IPS-NIHi7 (cell line): Measurements from ENCODE around the gene TMEM171.
A peak's percentile ranks its signal among the peaks of the same experiment; 100 is the strongest.

Source experiments
- DNase-seq: peaks from one replicate; pipeline ENCODE4 v3.0.0; 2012; ENCODE audit warnings: mixed read lengths; ENCODE audit errors: extremely low spot score

The TMEM171 gene

DNA sequence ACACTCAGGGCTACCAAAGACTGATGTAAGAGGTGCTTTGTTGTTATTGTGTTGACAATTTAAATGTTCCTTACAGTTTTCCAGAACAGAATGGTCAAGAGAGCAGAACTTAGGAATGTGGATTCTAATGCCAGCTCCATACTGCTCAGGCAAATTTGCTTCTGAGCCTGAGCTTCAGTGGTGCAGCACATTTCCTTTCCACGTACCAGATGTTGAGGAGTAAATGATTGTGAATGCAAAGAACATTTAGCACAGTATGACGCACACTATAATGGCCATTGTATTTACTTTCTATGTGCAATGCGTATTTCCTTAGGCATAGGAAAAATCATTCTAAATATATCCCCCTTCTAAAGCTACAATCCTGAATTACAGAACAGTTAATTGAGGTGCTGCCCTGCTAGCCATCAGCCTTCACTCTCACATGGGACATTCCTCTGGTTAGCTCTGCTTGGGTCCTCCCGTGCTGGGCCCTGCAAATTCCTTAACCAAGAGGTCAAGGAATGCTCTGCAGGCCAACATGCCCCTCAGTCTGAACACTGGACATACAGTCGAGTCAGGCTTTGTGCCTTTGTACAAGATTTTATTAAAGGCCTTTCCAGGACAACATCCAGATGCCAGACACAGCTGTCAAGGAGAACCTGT, 31.5 kb downstream of the TMEM171 start:
- no peak for DNase-seq

GRCh38 chr5:73152411-73153388, 32.3 kb downstream of the TMEM171 start:
- DNase-seq = peak; percentile 59

GRCh38 chr5:73153513-73153912, 33.1 kb downstream of the TMEM171 start:
- DNase-seq = no peak

DNA sequence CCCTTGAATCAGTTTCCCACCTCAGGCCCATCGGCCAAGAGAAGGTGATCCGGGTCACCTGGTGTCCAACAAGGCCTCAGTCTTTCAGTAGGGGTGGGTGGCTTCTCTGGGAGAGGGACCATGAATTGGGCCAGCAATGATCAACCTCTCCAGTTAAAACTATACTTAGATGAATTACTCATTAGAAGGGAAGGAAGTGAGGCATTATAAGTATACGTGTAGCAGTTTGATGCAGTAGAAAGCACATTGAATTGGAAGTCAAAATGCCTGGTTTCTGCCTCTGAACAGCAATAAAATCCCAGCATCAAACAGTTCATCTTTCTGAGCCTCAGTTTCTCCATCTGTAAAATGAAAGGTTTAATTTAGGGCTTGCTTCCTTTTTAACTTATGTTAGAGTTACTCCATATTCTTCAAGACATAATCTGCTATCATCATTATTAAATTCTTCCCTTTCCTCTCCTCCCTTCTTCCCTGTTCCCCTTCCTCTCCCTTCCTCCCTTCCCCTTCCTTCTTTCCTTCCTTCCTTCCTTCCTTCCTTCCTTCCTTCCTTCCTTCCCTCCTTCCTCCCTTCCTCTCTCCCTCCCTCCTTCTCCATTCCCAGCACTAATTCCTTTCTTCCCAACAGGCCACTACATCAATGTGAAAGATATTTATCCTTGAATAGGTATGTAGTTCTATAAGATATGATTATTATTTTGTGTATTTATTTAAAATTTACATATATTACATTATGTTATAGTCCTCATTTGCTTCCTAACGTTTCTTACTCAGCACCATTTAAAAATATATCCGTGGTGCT, 34.0 kb downstream of the TMEM171 start:
- DNase-seq = no peak

- no peak for DNase-seq
These were observed 35.2 kb downstream of the TMEM171 start for GRCh38 chr5:73155271-73156222.

GRCh38 chr5:73157414-73158303, 37.3 kb downstream of the TMEM171 start:
- no peak for DNase-seq

- DNase-seq = no peak
These were observed 37.9 kb downstream of the TMEM171 start for GRCh38 chr5:73158313-73158712.

DNA sequence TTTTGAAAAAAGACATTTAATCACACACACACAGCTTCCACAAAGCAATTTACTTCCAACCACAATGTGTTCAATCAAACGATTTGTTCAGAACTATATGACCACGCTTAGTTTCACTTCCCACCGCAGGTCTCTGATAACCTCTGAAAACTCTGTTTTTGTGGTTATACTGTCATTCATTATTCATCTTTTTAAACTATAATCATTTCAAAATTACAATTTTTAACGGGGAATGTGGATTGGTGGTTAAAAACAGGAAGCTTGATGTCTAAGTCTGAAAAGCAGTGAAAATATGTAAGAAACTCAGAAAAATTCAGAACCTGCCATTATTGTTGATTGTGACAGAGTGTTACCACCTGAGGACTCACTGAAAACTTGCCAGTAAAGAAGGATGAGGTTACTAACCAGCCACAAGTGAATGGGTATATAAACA, 39.9 kb downstream of the TMEM171 start:
- no peak for DNase-seq

DNA sequence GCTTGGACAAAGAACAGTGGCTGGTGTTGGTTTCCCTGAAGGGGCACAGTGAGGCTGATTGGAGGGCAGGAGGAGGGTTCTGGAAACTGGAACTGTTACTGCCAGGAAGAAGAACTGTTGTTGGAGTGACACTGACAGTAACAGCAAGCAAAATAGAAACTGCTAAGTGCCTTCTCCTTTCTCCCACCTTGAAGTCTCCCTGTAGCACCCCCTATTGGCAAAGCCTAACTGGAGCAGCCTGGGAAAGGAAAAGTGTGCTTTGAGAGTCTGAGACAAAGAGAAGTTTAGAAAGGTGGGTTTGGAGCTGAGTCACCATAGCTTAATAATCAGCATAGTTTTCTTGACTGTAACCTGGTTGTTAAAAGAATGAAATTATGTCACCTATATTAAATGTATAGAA, 50.1 kb downstream of the TMEM171 start:
- peak; percentile 68 for DNase-seq

GRCh38 chr5:73171495-73171894, 51.1 kb downstream of the TMEM171 start:
- DNase-seq = no peak

- DNase-seq = no peak
These were observed 52.6 kb downstream of the TMEM171 start, which contains the start of gene TMEM174 for GRCh38 chr5:73172951-73173350. TMEM174 (plus strand) TSS chr5:73173193; CDS start chr5:73173244, 51 bp downstream.

- DNase-seq = no peak
These were observed 53.9 kb downstream of the TMEM171 start for GRCh38 chr5:73174100-73174815.

- no peak for DNase-seq
These were observed 55.9 kb downstream of the TMEM171 start for GRCh38 chr5:73176250-73176649.

GRCh38 chr5:73178265-73178664, 57.9 kb downstream of the TMEM171 start:
- no peak for DNase-seq

GRCh38 chr5:73179730-73180129, 59.4 kb downstream of the TMEM171 start:
- no peak for DNase-seq

GRCh38 chr5:73180566-73180965, 60.2 kb downstream of the TMEM171 start:
- DNase-seq = no peak
